ENCODE data around the gene RNF146.

RNF146 gene

GRCh38 chr6:127267646-127268625, 1.3 kb downstream of the RNF146 start:
- H3K4me3 ChIP-seq, result peak overlapping the region; percentile 99
- peak overlapping the region; percentile 99 to 100 for H3K27ac ChIP-seq
- TF ChIP-seq, protein P1, sequence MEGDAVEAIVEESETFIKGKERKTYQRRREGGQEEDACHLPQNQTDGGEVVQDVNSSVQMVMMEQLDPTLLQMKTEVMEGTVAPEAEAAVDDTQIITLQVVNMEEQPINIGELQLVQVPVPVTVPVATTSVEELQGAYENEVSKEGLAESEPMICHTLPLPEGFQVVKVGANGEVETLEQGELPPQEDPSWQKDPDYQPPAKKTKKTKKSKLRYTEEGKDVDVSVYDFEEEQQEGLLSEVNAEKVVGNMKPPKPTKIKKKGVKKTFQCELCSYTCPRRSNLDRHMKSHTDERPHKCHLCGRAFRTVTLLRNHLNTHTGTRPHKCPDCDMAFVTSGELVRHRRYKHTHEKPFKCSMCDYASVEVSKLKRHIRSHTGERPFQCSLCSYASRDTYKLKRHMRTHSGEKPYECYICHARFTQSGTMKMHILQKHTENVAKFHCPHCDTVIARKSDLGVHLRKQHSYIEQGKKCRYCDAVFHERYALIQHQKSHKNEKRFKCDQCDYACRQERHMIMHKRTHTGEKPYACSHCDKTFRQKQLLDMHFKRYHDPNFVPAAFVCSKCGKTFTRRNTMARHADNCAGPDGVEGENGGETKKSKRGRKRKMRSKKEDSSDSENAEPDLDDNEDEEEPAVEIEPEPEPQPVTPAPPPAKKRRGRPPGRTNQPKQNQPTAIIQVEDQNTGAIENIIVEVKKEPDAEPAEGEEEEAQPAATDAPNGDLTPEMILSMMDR (IDR thresholded peaks at IDR 0.05), result no peak
- no peak for DNase-seq (ENCODE audit: low spot score)

DNA sequence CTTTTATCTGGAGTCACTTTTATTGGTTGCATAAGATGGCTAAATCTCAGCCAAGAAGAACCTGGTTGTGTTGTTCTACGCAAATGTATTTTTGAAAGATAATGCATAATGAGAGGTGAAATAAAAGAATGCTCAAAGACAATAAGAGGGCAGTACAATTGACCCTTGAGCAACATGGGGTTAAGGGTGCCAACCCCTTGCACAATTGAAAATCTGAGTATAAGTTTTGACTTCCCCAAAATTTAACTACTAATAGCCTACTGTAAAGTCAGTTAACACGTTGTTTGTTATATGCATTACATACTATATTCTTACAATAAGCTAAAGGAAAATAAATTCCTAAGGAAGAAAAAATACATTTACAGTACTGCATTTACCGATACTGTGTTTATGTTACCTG, 5.9 kb downstream of the RNF146 start:
- no peak overlapping the region for H3K4me3 ChIP-seq
- H3K27ac ChIP-seq, result no peak overlapping the region
- TF ChIP-seq, protein P1 (IDR thresholded peaks at IDR 0.05), result no peak
- DNase-seq (ENCODE audit: low spot score), result no peak

GRCh38 chr6:127273499-127273898, 6.8 kb downstream of the RNF146 start:
- Histone ChIP-seq H3K4me3 (no peak overlapping the region), H3K27ac (no peak overlapping the region)
- TF ChIP-seq, protein P1 (IDR thresholded peaks at IDR 0.05), result no peak
- no peak for DNase-seq (ENCODE audit: low spot score)

- TF ChIP-seq, protein P1 (IDR thresholded peaks at IDR 0.05), result no peak
- H3K27ac ChIP-seq, result no peak overlapping the region
- DNase-seq (ENCODE audit: low spot score), result no peak
- no peak overlapping the region for H3K4me3 ChIP-seq
These were observed 9.7 kb downstream of the RNF146 start for GRCh38 chr6:127276331-127276730.

DNA sequence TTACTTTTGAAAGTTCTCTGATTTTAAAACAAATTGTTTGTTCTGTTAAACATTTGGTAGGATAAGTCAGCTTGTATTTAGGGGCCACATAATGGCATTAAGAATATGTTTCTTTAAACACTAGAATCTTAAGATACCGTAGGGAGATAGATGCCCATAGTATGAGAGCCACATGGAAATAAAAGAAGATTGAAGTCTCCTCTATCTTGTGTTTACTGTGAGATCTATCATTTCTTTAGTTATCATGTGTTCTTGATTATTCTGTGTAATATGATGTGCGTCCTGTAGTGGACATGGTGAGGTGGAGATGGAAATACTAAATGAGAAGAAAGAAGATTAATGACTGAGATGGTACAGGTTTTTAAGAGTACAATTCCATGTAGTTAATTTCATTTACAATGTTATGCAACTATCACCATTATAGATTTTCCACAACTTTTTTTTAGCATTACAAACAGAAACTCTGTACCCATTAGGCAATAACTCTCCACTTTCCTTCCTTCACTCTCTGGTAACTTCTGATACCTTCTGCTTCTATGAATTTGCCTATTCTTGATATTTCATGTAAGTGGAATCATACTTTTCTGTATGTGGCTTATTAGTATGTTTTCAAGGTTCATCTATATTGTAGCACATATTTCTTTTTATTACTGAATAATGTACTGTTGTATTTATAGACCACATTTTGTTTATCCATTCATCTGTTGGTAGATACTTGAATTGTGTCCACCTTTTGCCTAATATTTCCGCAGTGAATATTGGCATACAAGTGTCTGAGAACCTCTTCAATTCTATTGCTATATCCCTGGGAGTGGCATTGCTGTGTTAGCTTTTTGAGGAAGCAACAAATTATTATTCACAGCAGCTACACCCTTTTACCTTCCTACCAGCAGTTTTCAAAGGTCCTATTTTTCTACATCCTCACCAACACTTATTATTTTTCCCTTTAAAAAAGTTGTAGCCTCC, 11.5 kb downstream of the RNF146 start:
- Histone ChIP-seq H3K27ac (no peak overlapping the region), H3K4me3 (no peak overlapping the region)
- TF ChIP-seq, protein P1 (IDR thresholded peaks at IDR 0.05), result no peak
- DNase-seq (ENCODE audit: low spot score), result no peak

- Histone ChIP-seq H3K27ac (no peak overlapping the region), H3K4me3 (no peak overlapping the region)
- TF ChIP-seq, protein P1 (IDR thresholded peaks at IDR 0.05), result no peak
- DNase-seq (ENCODE audit: low spot score), result no peak
These were observed 13.2 kb downstream of the RNF146 start for GRCh38 chr6:127279815-127280214.
